Fibroblast of the aortic adventitia (primary cell): ENCODE results near the gene RCOR1. TPM values are rescaled to one million over a fixed set of nuclear protein-coding genes. Genes with fewer than 3 reads are reported as not detected.

Source experiments
- DNase-seq: peaks from one replicate; pipeline ENCODE4 v3.0.0-alpha.2; 2010; ENCODE audit warnings: low read depth
- H3K4me3 ChIP-seq: 2 replicates; pipeline ENCODE4 v1.5.1; 2011; ENCODE audit warnings: low read depth, mild to moderate bottlenecking, control low read depth, low read length, moderate library complexity
- total RNA-seq: library from RNA; depleted of rRNA; stranded (reverse); fragments of >200 nt; gene quantifications from 2 replicates; pipeline ENCODE4 v1.2.3, GENCODE V29; 2012; ENCODE audit warnings: low replicate concordance
- TF ChIP-seq, protein P1 (sequence below): IDR thresholded peaks from 2 replicates; pipeline ENCODE4 v1.5.1; 2011; ENCODE audit warnings: mild to moderate bottlenecking, low read length, control low read depth, inconsistent platforms; ENCODE audit not compliant: insufficient read depth

Gene RCOR1
- total RNA-seq, 1 donor, result 12.5 TPM

DNA sequence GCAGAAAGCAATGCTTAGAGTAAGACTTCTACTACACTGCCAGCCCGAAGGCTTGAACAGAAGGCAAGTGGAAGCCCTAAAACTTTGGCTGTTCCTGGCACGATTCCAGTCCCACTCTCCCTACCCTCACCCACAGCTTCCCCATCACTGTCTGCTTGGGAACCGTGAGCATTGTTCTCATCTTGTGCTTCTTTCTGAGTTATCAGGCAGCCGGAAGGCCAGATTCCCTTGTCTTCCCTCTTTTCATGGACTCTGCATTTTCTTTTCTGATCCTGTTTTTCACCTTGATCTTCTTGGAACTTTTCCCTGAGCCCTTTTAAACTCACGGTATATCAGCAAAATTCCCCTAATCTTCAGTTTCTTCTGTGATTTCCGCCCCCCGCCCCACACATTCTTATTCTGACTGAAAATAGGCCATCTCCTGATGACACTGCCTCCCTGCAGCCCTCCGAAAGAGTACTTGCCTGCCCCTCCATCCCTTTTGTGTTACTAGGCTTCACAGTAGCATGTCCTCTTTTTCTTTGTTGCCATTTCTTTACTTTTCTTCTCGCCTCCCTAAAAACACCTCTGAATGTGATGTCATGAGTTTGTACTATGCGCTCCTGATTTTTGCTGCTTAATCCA, 29.9 kb downstream of the RCOR1 start:
- DNase-seq, result no peak
- TF ChIP-seq, protein P1, sequence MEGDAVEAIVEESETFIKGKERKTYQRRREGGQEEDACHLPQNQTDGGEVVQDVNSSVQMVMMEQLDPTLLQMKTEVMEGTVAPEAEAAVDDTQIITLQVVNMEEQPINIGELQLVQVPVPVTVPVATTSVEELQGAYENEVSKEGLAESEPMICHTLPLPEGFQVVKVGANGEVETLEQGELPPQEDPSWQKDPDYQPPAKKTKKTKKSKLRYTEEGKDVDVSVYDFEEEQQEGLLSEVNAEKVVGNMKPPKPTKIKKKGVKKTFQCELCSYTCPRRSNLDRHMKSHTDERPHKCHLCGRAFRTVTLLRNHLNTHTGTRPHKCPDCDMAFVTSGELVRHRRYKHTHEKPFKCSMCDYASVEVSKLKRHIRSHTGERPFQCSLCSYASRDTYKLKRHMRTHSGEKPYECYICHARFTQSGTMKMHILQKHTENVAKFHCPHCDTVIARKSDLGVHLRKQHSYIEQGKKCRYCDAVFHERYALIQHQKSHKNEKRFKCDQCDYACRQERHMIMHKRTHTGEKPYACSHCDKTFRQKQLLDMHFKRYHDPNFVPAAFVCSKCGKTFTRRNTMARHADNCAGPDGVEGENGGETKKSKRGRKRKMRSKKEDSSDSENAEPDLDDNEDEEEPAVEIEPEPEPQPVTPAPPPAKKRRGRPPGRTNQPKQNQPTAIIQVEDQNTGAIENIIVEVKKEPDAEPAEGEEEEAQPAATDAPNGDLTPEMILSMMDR, result no peak
- H3K4me3 ChIP-seq, result no peak overlapping the region

- H3K4me3 ChIP-seq, result no peak overlapping the region
- no peak for DNase-seq
- TF ChIP-seq, protein P1, result no peak
Measured at GRCh38 chr14:102624666-102625065, 32.2 kb downstream of the RCOR1 start.

- DNase-seq, result no peak
- TF ChIP-seq, protein P1, result no peak
- H3K4me3 ChIP-seq, result no peak overlapping the region
Measured at GRCh38 chr14:102625564-102626296, 33.3 kb downstream of the RCOR1 start.

DNA sequence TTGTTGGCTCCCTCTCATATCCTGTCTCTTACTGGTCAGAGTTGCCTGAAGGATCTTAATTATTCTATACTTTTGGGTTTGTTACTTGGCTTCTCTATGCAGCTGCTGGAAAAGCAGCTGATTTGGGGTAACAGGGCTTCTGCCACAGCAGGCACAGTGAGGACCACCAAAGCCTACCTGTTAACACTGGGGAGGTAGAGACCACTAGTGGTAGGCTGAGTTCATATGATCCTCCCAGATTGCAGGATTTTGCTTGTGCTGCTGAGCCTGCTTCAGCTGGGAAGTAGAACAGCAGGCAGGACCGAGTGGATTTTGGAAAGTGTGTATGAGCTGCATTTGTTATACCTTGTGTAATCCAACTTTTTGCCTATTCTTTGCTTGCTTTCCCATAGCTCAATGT, 34.1 kb downstream of the RCOR1 start:
- no peak overlapping the region for H3K4me3 ChIP-seq
- TF ChIP-seq, protein P1, result no peak
- DNase-seq, result no peak

- DNase-seq, result no peak
- H3K4me3 ChIP-seq, result no peak overlapping the region
- TF ChIP-seq, protein P1, result no peak
Measured at GRCh38 chr14:102629011-102629444, 36.6 kb downstream of the RCOR1 start.

DNA sequence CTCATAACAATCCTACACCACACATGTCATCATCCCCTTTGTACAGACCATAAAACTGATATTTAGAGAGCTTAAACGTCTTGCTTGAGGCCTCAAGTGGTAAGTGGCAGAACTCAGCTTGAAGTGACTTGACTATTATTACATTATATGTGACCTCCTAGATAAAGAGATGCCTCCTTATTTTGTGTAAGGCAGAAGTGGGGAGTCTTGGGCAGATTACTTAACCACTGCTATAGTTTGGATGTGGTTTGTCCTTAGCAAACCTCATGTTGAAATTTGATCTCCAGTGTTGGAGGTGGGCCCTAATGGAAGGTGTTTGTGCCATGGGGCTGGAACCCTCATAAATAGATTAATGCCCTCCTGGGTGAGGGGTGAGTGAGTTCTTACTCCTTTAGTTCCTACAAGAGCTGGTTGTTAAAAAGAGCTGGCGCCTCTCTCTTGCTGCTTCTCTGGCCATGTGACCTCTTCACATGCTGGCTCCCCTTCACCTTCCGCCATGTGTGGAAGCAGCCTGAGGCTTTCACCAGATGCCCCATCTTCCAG, 37.4 kb downstream of the RCOR1 start:
- DNase-seq, result no peak
- H3K4me3 ChIP-seq, result no peak overlapping the region
- TF ChIP-seq, protein P1, result no peak
